Activated CD4-positive, CD25-positive, alpha-beta regulatory T cell treated with anti-CD3 and anti-CD28 coated beads, Interleukin-2, amount 50 U/mL, for 24 hours (primary cell): ENCODE data around the gene PEX11G.
A peak's percentile ranks its signal among the peaks of the same experiment; 100 is the strongest.

Source experiments
- ATAC-seq, 2 donors: fragments of 150-1000 bp; cut with Tn5 transposase; one replicate each; pipeline ENCODE4 v1.10.0; 2021; ENCODE audit warnings: mild to moderate bottlenecking in 1 of 2, moderate library complexity in 1 of 2

Gene PEX11G

GRCh38 chr19:7428651-7429113, 60.2 kb downstream of the PEX11G start:
- no peak for ATAC-seq

- peak; percentile 21 to 46 for ATAC-seq
These were observed 60.9 kb downstream of the PEX11G start for GRCh38 chr19:7427944-7428343.

- ATAC-seq = peak; percentile 25 to 46
These were observed 61.8 kb downstream of the PEX11G start for GRCh38 chr19:7426986-7427385.
